Stimulated activated CD4-positive, alpha-beta T cell treated with anti-CD3 and anti-CD28 coated beads, Interleukin-4, amount 100 ng/mL, for 48 hours (primary cell): Measurements from ENCODE around the gene AP3D1.
"Not testable (repeated sequence)": the region's sequence is repeated elsewhere in the genome, so short reads cannot be mapped to it uniquely, and the experiment has no call there.

Experiments
- DNase-seq, 2 donors: peaks; one replicate each; pipeline ENCODE4 v3.0.0-alpha.2; 2020; ENCODE audit warnings: low read depth in 2 of 2

Gene AP3D1

GRCh38 chr19:2128252-2128651 lies 23.1 kb downstream of the AP3D1 start:
- DNase-seq, result not testable (repeated sequence)

- no peak for DNase-seq
Observed at GRCh38 chr19:2127758-2128157, 23.6 kb downstream of the AP3D1 start.

- DNase-seq, result no peak
Observed at GRCh38 chr19:2126879-2127518, 24.4 kb downstream of the AP3D1 start.

- no peak for DNase-seq
Observed at GRCh38 chr19:2123682-2124387, 27.5 kb downstream of the AP3D1 start.

GRCh38 chr19:2122982-2123381 lies 28.4 kb downstream of the AP3D1 start:
- no peak for DNase-seq

- DNase-seq, result no peak
Observed at GRCh38 chr19:2122251-2122650, 29.1 kb downstream of the AP3D1 start.

- DNase-seq, result no peak
Observed at GRCh38 chr19:2121416-2122051, 29.8 kb downstream of the AP3D1 start.

GRCh38 chr19:2120821-2121220 lies 30.5 kb downstream of the AP3D1 start:
- DNase-seq, result no peak

- no peak for DNase-seq
Observed at GRCh38 chr19:2119921-2120785, 31.2 kb downstream of the AP3D1 start.

- DNase-seq, result no peak
Observed at GRCh38 chr19:2118438-2118837, 32.9 kb downstream of the AP3D1 start.

- no peak for DNase-seq
Observed at GRCh38 chr19:2117215-2117960, 34.0 kb downstream of the AP3D1 start.

- no peak for DNase-seq
Observed at GRCh38 chr19:2116507-2116906, 34.9 kb downstream of the AP3D1 start.

- no peak for DNase-seq
Observed at GRCh38 chr19:2115911-2116426, 35.4 kb downstream of the AP3D1 start.

GRCh38 chr19:2115324-2115723 lies 36.0 kb downstream of the AP3D1 start:
- DNase-seq, result no peak

- DNase-seq, result no peak
Observed at GRCh38 chr19:2114821-2115220, 36.5 kb downstream of the AP3D1 start.

- DNase-seq, result no peak
Observed at GRCh38 chr19:2114218-2114617, 37.1 kb downstream of the AP3D1 start.

- DNase-seq, result no peak
Observed at GRCh38 chr19:2113439-2114211, 37.7 kb downstream of the AP3D1 start.

GRCh38 chr19:2112516-2113320 lies 38.6 kb downstream of the AP3D1 start:
- no peak for DNase-seq

GRCh38 chr19:2111886-2112285 lies 39.5 kb downstream of the AP3D1 start:
- no peak for DNase-seq

- DNase-seq, result no peak
Observed at GRCh38 chr19:2111425-2111824, 39.9 kb downstream of the AP3D1 start.
